ENCODE results near the gene KLHDC1. TPM values are rescaled to one million over a fixed set of nuclear protein-coding genes. Genes with fewer than 3 reads are reported as not detected.
"Not testable (repeated sequence)": the region's sequence is repeated elsewhere in the genome, so short reads cannot be mapped to it uniquely, and the experiment has no call there.

KLHDC1 gene
- total RNA-seq, 1 donor from 2014 or later: 7.4 TPM

DNA sequence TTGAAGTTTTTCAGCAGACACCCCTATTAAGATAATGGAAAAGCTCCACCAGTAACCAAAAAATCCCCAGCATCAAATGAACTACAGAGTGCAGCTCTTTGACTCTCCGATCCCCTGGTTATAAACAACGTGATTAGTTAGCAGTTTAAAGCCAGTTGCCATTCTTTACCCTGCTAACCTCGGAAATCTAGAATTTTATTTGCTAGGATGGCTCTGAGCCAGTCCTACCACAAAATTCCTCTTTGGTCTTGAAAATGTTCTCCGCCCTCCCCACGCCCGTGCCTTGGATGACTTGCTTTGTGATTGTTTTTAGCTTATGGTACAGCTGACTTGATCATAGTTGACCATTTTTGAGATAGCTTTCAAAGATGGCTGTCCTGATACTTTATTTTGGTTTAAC, 76.3 kb downstream of the KLHDC1 start:
- ATAC-seq (no peak), DNase-seq (no peak)
- Histone ChIP-seq H3K9me3 (no peaks in the 10 kb centered on the region), H3K27me3 (ENCODE audit: low read depth) (no peaks in the 10 kb centered on the region), H3K4me1 (peaks cover 32% of the 10 kb centered on the region), H3K4me3 (peak overlapping the region; percentile 85), H3K36me3 (peaks cover 24% of the 10 kb centered on the region), H3K27ac (peak overlapping the region; percentile 97)
- TF ChIP-seq, protein P1, sequence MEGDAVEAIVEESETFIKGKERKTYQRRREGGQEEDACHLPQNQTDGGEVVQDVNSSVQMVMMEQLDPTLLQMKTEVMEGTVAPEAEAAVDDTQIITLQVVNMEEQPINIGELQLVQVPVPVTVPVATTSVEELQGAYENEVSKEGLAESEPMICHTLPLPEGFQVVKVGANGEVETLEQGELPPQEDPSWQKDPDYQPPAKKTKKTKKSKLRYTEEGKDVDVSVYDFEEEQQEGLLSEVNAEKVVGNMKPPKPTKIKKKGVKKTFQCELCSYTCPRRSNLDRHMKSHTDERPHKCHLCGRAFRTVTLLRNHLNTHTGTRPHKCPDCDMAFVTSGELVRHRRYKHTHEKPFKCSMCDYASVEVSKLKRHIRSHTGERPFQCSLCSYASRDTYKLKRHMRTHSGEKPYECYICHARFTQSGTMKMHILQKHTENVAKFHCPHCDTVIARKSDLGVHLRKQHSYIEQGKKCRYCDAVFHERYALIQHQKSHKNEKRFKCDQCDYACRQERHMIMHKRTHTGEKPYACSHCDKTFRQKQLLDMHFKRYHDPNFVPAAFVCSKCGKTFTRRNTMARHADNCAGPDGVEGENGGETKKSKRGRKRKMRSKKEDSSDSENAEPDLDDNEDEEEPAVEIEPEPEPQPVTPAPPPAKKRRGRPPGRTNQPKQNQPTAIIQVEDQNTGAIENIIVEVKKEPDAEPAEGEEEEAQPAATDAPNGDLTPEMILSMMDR (IDR thresholded peaks at IDR 0.05): no peak
- intact Hi-C loops (cut with DNase I): loop anchor here (5.0 kb wide), 1 partner anchor 137 kb away; no protein-coding TSS in a partner anchor

DNA sequence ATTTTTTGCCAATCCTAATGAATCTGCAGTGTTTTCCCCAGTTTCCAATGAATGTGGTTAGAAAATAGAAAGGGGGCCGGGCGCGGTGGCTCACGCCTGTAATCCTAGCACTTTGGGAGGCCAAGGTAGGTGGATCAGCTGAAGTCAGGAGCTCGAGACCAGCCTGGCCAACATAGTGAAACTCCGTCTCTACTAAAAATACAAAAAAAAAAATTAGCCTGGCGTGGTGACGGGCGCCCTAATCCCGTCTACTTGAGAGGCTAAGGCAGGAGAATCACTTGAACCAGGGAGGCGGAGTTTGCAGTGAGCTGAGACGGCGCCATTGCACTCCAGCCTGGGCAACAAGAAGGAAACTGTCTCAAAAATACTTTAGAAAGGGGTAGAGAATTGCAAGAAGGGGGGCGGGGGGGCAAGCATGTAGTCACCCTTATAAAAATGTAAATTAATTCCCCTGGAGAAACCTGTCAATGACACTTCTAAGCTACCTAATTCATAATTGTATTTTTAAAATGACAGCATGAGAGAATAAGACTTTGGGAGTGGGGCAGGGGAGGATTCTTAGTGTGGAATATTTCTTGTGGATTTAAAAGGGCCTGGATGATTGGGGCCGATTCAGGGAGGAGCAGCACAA, 76.8 kb downstream of the KLHDC1 start:
- DNase-seq (peak; percentile 55), ATAC-seq (peak in 1 of 2 donors; percentile 13)
- TF ChIP-seq, protein P1 (IDR thresholded peaks at IDR 0.05): no peak
- Histone ChIP-seq H3K4me1 (peaks cover 32% of the 10 kb centered on the region), H3K9me3 (no peaks in the 10 kb centered on the region), H3K4me3 (peak overlapping the region; percentile 85), H3K27me3 (ENCODE audit: low read depth) (no peaks in the 10 kb centered on the region), H3K36me3 (peaks cover 29% of the 10 kb centered on the region), H3K27ac (peak overlapping the region; percentile 97)
- intact Hi-C loops (cut with DNase I): loop anchor here (5.0 kb wide), 1 partner anchor 137 kb away; no protein-coding TSS in a partner anchor

DNA sequence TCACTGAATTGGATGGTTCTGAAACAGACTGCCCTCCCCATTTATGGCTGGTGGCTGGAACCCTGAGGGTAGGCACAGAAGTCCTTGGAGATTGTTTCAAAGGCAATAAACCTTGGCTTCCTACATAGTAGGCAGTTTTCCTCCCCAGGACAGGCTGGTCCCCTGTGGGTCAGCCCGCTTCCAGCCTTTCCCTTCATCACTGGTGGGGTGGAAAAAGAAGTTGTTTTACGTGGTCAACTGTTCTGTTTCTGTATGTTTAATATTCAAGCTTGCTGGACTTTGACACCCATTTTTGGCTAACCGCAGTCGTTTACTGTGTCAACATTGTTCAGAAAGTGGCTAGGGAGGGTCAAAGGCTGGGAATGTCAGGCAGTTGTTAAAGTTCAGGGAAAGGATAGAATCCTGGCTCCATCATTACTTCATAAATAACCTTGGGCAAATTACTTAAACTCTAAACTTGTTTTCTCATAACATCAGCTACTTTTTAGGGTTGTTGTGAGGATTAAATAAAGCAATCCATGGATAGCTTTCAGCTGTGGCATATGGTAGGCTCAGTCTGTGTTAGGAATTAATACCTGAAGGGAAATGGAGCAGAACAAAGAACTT, 77.4 kb downstream of the KLHDC1 start:
- Histone ChIP-seq H3K4me1 (peaks cover 32% of the 10 kb centered on the region), H3K4me3 (peak overlapping the region; percentile 85)

DNA sequence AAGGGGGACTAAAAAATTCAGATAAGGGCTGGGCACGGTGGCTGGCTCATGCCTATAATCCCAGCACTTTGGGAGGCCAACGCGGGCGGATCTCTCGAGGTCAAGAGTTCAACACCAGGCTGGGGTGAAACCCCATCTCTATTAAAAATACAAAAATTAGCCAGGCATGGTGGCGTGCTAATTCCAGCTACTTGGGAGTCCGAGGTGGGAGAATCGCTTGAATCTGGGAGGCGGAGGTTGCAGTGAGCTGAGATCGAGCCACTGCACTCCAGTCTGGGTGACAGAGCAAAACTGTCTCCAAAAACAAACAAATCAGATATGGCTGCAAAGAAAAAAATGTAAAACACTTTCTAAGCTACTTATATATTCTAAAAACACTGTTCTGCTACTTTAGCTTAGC, 78.8 kb downstream of the KLHDC1 start:
- Histone ChIP-seq H3K4me1 (peaks cover 30% of the 10 kb centered on the region), H3K36me3 (peaks cover 49% of the 10 kb centered on the region)
- ATAC-seq; DNase-seq; H3K4me3 ChIP-seq; H3K27ac ChIP-seq; H3K9me3 ChIP-seq; intact Hi-C loops (cut with DNase I); H3K27me3 ChIP-seq (ENCODE audit: low read depth): not testable (repeated sequence)

More for the DNA sequence above, 77.4 kb downstream of the KLHDC1 start:
- H3K27me3 ChIP-seq (ENCODE audit: low read depth): no peaks in the 10 kb centered on the region
- TF ChIP-seq, protein P1 (IDR thresholded peaks at IDR 0.05): no peak
- intact Hi-C loops (cut with DNase I): no loop called here
- no peaks in the 10 kb centered on the region for H3K9me3 ChIP-seq
- H3K36me3 ChIP-seq: peaks cover 35% of the 10 kb centered on the region
- ATAC-seq (peak in 1 of 2 donors; percentile 21), DNase-seq (no peak)
- H3K27ac ChIP-seq: peak overlapping the region; percentile 97

DNA sequence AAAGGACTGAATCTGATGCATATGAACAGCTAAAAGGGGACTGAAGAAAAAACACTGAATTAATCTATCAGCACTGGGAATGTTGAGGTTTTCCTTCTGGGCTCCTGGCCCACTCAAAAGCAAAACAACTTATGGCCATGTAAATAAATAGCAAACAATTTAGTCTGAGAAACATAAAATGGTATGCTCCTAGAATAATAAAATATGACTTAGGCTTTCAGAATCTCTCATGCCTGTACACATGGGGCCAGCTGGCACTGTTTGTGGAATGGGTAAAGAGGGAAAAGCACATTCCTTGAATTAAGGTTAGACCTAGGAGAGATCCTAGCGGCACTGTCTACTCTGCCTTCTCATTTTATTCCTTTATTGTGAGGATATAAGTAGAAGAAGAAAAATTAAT, 81.2 kb downstream of the KLHDC1 start:
- H3K9me3 ChIP-seq: no peaks in the 10 kb centered on the region
- TF ChIP-seq, protein P1 (IDR thresholded peaks at IDR 0.05): no peak
- peaks cover 24% of the 10 kb centered on the region for H3K4me1 ChIP-seq
- intact Hi-C loops (cut with DNase I): no loop called here
- DNase-seq (no peak), ATAC-seq (no peak)
- peaks cover 73% of the 10 kb centered on the region for H3K36me3 ChIP-seq
- no peaks in the 10 kb centered on the region for H3K27me3 ChIP-seq (ENCODE audit: low read depth)
- H3K4me3 ChIP-seq: no peak overlapping the region
- no peak overlapping the region for H3K27ac ChIP-seq

DNA sequence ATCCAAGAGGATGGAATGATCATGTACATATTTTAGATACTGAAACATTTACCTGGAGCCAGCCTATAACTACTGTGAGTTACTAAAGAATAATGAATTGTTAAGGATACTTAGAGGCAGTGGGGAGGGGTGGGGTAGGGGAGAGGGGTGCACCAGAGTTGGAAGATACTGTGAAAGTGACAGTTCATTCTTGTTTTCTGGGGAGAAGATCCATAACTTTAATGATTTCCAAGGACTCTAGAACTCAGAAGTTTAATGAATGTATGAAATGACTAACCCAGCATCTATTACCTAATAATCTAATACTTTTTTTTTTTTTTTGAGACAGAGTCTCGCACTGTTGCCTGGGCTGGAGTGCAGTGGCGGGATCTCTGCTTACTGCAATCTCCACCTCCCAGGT, 85.5 kb downstream of the KLHDC1 start:
- intact Hi-C loops (cut with DNase I): no loop called here
- ATAC-seq (no peak), DNase-seq (no peak)
- Histone ChIP-seq H3K36me3 (peaks cover 99% of the 10 kb centered on the region), H3K9me3 (no peaks in the 10 kb centered on the region), H3K27ac (no peak overlapping the region), H3K4me3 (no peak overlapping the region), H3K4me1 (no peaks in the 10 kb centered on the region), H3K27me3 (ENCODE audit: low read depth) (no peaks in the 10 kb centered on the region)
- TF ChIP-seq, protein P1 (IDR thresholded peaks at IDR 0.05): no peak

DNA sequence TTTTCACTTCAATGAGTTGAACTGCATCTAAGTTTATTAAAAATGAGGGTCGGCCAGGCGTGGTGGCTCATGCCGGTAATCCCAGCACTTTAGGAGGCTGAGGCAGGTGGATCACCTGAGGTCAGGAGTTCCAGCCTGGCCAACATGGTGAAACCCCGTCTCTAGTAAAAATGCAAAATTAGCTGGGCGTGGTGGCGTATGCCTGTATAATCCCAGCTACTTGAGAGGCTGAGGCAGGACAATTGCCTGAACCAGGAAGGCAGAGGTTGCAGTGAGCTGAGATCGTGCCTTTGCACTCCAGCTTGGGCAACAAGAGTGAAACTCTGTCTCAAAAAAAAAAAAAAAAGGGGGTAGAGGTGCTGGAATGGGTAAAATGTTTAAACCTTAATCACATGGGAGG, 88.1 kb downstream of the KLHDC1 start:
- not testable (repeated sequence) for H3K9me3 ChIP-seq; H3K27ac ChIP-seq; ATAC-seq; H3K27me3 ChIP-seq (ENCODE audit: low read depth); H3K4me3 ChIP-seq; H3K4me1 ChIP-seq; DNase-seq
- intact Hi-C loops (cut with DNase I): loop anchor here (10.0 kb wide), 1 partner anchor 54 kb away; no protein-coding TSS in a partner anchor
- H3K36me3 ChIP-seq: peaks cover 100% of the 10 kb centered on the region

Measured in lower lobe of right lung (tissue), 2 donors.